ENCODE measurements around the gene PLPP7.
"Not testable (repeated sequence)": the region's sequence is repeated elsewhere in the genome, so short reads cannot be mapped to it uniquely, and the experiment has no call there.

Gene PLPP7

GRCh38 chr9:131270171-131271015 lies 19.1 kb upstream of the PLPP7 start:
- DNase-seq: peak; percentile 91

- not testable (repeated sequence) for DNase-seq
These were observed 18.6 kb upstream of the PLPP7 start for GRCh38 chr9:131271016-131271273.

GRCh38 chr9:131271506-131271931 lies 18.0 kb upstream of the PLPP7 start:
- DNase-seq: no peak

GRCh38 chr9:131272212-131272611 lies 17.3 kb upstream of the PLPP7 start:
- no peak for DNase-seq

DNA sequence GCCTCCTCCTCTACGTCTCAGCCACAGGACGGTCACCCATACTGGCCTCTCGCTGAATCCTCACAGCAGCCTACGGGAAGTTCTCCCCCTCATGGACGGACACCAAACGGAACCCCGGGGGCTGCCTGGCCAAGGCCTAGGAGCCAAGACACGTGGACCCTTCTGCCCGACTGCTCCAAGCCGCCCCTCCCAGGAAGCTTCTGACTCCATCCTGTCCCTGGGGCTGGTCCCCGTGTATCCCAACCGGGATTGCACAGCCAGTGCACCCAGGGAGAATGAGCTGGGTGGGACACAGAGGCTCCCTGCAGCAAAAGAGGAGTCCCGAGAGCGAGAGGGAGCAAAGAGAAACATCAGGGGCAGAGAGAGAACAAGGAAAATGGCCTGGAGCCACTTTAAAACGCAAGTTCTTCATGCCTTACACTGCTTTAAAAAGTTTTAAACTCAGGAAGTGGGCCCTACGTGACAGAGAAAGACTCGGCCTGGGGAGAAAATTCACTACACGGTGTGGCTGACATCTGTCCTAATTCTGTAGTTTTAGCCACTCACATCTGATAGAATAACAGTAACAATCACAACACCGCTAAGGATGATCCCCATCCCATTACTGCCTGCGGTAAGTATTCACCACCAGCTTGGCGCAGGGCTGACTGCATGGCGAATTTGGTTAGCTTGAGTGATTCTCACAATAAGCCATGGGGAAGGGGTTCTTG lies 16.2 kb upstream of the PLPP7 start:
- peak; percentile 80 for DNase-seq

- peak; percentile 79 for DNase-seq
These were observed 15.5 kb upstream of the PLPP7 start for GRCh38 chr9:131273856-131274673.

- peak; percentile 82 for DNase-seq
These were observed 14.7 kb upstream of the PLPP7 start for GRCh38 chr9:131274674-131275331.

DNA sequence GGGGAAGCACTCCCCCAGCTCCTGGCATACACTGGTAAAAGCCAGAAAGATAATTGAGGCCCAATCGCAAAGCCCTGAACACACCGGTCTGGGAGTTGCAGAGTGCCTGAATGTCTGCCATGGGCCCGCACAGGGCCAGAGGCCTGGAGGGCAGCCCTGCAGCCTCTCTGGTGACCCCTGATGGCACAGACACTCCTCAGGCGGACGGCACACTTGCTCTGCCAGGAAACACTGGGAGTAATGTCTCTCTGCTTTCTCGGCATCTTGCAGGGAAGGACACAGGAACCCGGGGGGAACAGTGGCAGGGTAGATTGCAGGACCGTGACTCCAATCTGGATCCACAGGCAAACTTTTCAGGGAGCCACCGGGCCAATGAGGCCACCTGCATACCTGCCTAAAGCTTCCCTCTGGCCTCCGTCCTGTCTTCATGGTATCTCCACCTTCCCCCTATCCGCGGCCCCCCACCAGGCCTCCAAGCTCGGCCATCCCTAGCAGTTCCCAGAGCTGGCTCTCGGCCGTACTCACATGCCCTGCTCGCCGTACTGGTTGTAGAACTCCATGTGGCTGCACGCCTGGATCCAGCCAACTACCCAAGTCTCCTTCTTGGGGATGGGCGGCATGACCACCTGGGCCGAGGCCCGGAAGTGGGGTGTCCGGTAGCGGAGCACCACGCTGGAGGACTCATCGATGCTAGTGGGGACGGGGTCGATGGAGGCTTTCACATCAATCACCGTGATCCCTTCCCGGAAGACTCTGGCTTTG lies 14.0 kb upstream of the PLPP7 start:
- peak; percentile 90 for DNase-seq

GRCh38 chr9:131276094-131276888 lies 13.2 kb upstream of the PLPP7 start, which contains the start of gene FAM78A:
FAM78A (minus strand) TSS chr9:131276510; CDS start chr9:131276179, 331 bp downstream.
- DNase-seq: peak; percentile 79

GRCh38 chr9:131276891-131277286 lies 12.6 kb upstream of the PLPP7 start:
- DNase-seq: peak; percentile 75

- DNase-seq: peak; percentile 44
These were observed 12.1 kb upstream of the PLPP7 start for GRCh38 chr9:131277287-131277909.

- peak; percentile 95 for DNase-seq
These were observed 11.4 kb upstream of the PLPP7 start for GRCh38 chr9:131277910-131278701.

DNA sequence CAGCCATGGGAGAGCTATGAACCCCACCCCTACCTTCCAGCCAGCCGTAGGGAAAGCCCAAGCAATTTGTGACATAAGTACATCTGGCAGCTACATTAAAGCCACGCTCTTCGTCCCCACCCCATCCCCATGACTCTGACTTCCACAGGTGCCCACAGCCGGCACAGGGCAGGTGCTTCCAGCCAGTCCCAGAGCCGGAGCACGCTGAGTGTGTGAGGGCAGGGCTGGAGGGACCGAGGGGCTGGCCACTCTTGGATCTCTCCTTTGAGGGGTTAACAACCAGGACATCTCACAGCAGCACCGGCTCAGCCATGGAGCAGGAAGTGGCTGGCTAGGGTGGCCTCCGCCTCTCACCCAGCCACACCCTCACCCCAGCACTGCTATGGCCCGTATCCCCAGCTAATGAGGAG lies 10.8 kb upstream of the PLPP7 start:
- peak; percentile 65 for DNase-seq

GRCh38 chr9:131279196-131279862 lies 10.2 kb upstream of the PLPP7 start:
- no peak for DNase-seq

DNA sequence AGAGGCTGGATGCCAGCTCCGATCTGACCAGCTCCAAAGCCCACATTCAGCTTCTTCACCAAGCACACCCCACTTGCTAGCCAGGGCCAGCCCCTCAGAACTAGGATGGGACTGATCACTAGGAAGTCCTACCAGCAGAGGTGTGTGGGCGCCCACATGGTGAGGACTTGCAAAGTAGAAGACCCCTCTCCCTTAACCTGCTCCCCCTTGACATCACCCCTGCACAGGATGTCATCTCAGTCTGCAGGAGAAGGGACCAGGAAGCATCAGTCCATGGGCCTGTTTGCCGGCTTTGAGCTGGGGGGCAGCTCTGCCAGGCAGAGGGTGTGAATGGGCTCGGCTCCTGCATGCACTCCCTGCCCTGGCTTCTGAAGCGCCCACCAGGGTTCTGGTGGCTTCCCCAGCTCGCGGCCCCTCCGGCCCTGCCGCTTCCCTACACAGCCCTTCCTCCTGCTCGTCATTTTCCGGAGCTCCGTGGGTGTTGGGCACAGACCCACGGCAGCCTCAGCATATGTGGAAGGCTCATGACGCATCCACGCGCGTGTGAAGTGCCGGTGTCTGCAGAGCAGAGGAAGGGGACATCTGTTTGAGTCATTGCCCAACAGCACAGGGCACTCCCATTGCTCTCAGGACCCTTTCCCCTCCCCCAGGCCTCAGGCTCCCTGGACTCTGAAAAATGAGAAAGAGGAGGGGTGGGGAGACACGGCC lies 9.5 kb upstream of the PLPP7 start:
- DNase-seq: no peak

- DNase-seq: no peak
These were observed 8.9 kb upstream of the PLPP7 start for GRCh38 chr9:131280660-131281059.

- DNase-seq: no peak
These were observed 8.2 kb upstream of the PLPP7 start for GRCh38 chr9:131281119-131281965.

GRCh38 chr9:131282175-131282574 lies 7.3 kb upstream of the PLPP7 start:
- DNase-seq: no peak

Data from hematopoietic multipotent progenitor cell treated with erythropoietin and hydrocortisone succinate and interleukin-3 and kit ligand, for 4 days (in vitro differentiated cells).